OCI-LY1 (cell line): ENCODE measurements around the gene CCDC192.

Experiments
- H2AFZ ChIP-seq: fragments of 200-600 bp; sonication (generic), shearing (Covaris generic); 2 replicates; pipeline ENCODE4 v1.6.0; 2014; ENCODE audit warnings: antibody characterized with exemption, mild to moderate bottlenecking, low read length
- H3F3A ChIP-seq: fragments of 200-600 bp; sonication (generic), shearing (Covaris generic); 2 replicates; pipeline ENCODE4 v1.6.0; 2014; ENCODE audit warnings: mild to moderate bottlenecking, antibody characterized with exemption, low read length, moderate library complexity; ENCODE audit not compliant: insufficient read depth
- H3K27ac ChIP-seq: fragments of 200-600 bp; sonication (generic); 2 replicates; pipeline ENCODE4 v1.5.1; 2014; ENCODE audit warnings: low read length, mixed run types, mild to moderate bottlenecking, low read depth; ENCODE audit not compliant: poor library complexity, severe bottlenecking
- H3K27me3 ChIP-seq: fragments of 200-600 bp; sonication (generic); 2 replicates; pipeline ENCODE4 v1.6.0; 2014; ENCODE audit warnings: antibody characterized with exemption, mild to moderate bottlenecking, low read length, moderate library complexity; ENCODE audit not compliant: insufficient read depth
- H3K36me3 ChIP-seq: fragments of 200-600 bp; sonication (generic); 2 replicates; pipeline ENCODE4 v1.6.1; 2014; ENCODE audit warnings: mild to moderate bottlenecking, antibody characterized with exemption, low read length, moderate library complexity, mixed read lengths; ENCODE audit not compliant: insufficient read depth
- H3K4me1 ChIP-seq: fragments of 200-600 bp; sonication (generic); 2 replicates; pipeline ENCODE4 v1.5.1; 2014; ENCODE audit warnings: mild to moderate bottlenecking, low read length, moderate library complexity; ENCODE audit not compliant: insufficient read depth, severe bottlenecking
- H3K4me2 ChIP-seq: fragments of 200-600 bp; sonication (generic), shearing (Covaris generic); 2 replicates; pipeline ENCODE4 v1.6.1; 2014; ENCODE audit warnings: low read length
- H3K4me3 ChIP-seq: fragments of 200-600 bp; sonication (generic); 2 replicates; pipeline ENCODE4 v1.5.1; 2014; ENCODE audit warnings: low read length, low read depth, mild to moderate bottlenecking, mixed read lengths; ENCODE audit not compliant: poor library complexity, severe bottlenecking
- H3K79me2 ChIP-seq: fragments of 200-600 bp; shearing (Covaris generic); 2 replicates; pipeline ENCODE4 v1.6.1; 2016; ENCODE audit warnings: mixed run types, low read length, mixed read lengths; ENCODE audit not compliant: insufficient read depth
- H3K9ac ChIP-seq: fragments of 200-600 bp; sonication (generic), shearing (Covaris generic); 2 replicates; pipeline ENCODE4 v1.6.1; 2014; ENCODE audit warnings: mild to moderate bottlenecking, low read length, mixed read lengths
- H3K9me2 ChIP-seq: fragments of 200-600 bp; sonication (generic), shearing (Covaris generic); 2 replicates; pipeline ENCODE4 v1.6.1; 2014; ENCODE audit warnings: low read depth, mild to moderate bottlenecking, low read length, mixed read lengths
- H3K9me3 ChIP-seq: fragments of 200-600 bp; shearing (Covaris generic); 2 replicates; pipeline ENCODE4 v1.6.1; 2014; ENCODE audit warnings: low read length, mixed read lengths
- H4K20me1 ChIP-seq: fragments of 200-600 bp; sonication (generic), shearing (Covaris generic); 2 replicates; pipeline ENCODE4 v1.6.0; 2016; ENCODE audit warnings: mild to moderate bottlenecking, low read length; ENCODE audit not compliant: insufficient read depth
- CTCF ChIP-seq: fragments of 200-600 bp; sonication (generic), shearing (Covaris generic); IDR thresholded peaks from 2 replicates; pipeline ENCODE4 v1.5.1; 2017; ENCODE audit warnings: mild to moderate bottlenecking, antibody characterized with exemption, low read length, moderate library complexity, mixed read lengths
- EZH2 ChIP-seq: fragments of 200-600 bp; sonication (generic), shearing (Covaris generic); IDR thresholded peaks from 2 replicates; pipeline ENCODE4 v1.8.0; 2017; ENCODE audit warnings: borderline replicate concordance, mixed run types, mild to moderate bottlenecking, antibody characterized with exemption, low read length, moderate library complexity, mixed read lengths

The CCDC192 gene

GRCh38 chr5:127926974-127927373 is 223.8 kb downstream of the CCDC192 start:
- Histone ChIP-seq H3K27ac (no peak overlapping the region), H3K4me1 (no peaks in the 10 kb centered on the region), H3K4me2 (no peak overlapping the region), H4K20me1 (no peaks in the 10 kb centered on the region), H3K79me2 (no peaks in the 10 kb centered on the region), H2AFZ (no peak overlapping the region), H3K9me2 (no peaks in the 10 kb centered on the region), H3K9ac (no peak overlapping the region), H3K36me3 (no peaks in the 10 kb centered on the region), H3K4me3 (no peak overlapping the region), H3F3A (no peaks in the 10 kb centered on the region), H3K9me3 (no peaks in the 10 kb centered on the region), H3K27me3 (no peaks in the 10 kb centered on the region)
- TF ChIP-seq CTCF (no peak), EZH2 (no peak)

GRCh38 chr5:127928053-127928452 is 224.9 kb downstream of the CCDC192 start:
- Histone ChIP-seq H3K79me2 (no peaks in the 10 kb centered on the region), H3K27ac (no peak overlapping the region), H3K4me1 (no peaks in the 10 kb centered on the region), H3K4me3 (no peak overlapping the region), H2AFZ (no peak overlapping the region), H3F3A (no peaks in the 10 kb centered on the region), H3K9me3 (no peaks in the 10 kb centered on the region), H3K9ac (no peak overlapping the region), H3K36me3 (no peaks in the 10 kb centered on the region), H4K20me1 (no peaks in the 10 kb centered on the region), H3K9me2 (no peaks in the 10 kb centered on the region), H3K4me2 (no peak overlapping the region), H3K27me3 (no peaks in the 10 kb centered on the region)
- TF ChIP-seq EZH2 (no peak), CTCF (no peak)

GRCh38 chr5:127930311-127930710 is 227.1 kb downstream of the CCDC192 start:
- no peaks in the 10 kb centered on the region for H3K4me1 ChIP-seq
- no peaks in the 10 kb centered on the region for H3K36me3 ChIP-seq
- no peak for TF ChIP-seq CTCF
- no peak for TF ChIP-seq EZH2
- no peaks in the 10 kb centered on the region for H3K79me2 ChIP-seq
- no peak overlapping the region for H3K27ac ChIP-seq
- no peak overlapping the region for H2AFZ ChIP-seq
- no peaks in the 10 kb centered on the region for H3K27me3 ChIP-seq
- no peak overlapping the region for H3K9ac ChIP-seq
- no peaks in the 10 kb centered on the region for H3F3A ChIP-seq
- no peak overlapping the region for H3K4me3 ChIP-seq
- no peaks in the 10 kb centered on the region for H4K20me1 ChIP-seq
- H3K9me2 ChIP-seq, result no peaks in the 10 kb centered on the region
- H3K9me3 ChIP-seq, result no peaks in the 10 kb centered on the region
- H3K4me2 ChIP-seq, result no peak overlapping the region
